Skin of body (tissue), 2 donors: ENCODE results near the gene CLCNKB. TPM values are rescaled to one million over a fixed set of nuclear protein-coding genes. Genes with fewer than 3 reads are reported as not detected.
"Not testable (repeated sequence)": the region's sequence is repeated elsewhere in the genome, so short reads cannot be mapped to it uniquely, and the experiment has no call there.

ENCODE experiments used
- DNase-seq: peaks from one replicate; lab custom pipeline; 2025; lab: John Stamatoyannopoulos, UW
- total RNA-seq: library from RNA; depleted of rRNA; stranded (reverse); fragments of >200 nt; gene quantifications from one replicate; pipeline ENCODE4 v1.2.3, GENCODE V29; 2014

The CLCNKB gene
- total RNA-seq, 1 donor from 2014 or later, result 0.20 TPM

DNA sequence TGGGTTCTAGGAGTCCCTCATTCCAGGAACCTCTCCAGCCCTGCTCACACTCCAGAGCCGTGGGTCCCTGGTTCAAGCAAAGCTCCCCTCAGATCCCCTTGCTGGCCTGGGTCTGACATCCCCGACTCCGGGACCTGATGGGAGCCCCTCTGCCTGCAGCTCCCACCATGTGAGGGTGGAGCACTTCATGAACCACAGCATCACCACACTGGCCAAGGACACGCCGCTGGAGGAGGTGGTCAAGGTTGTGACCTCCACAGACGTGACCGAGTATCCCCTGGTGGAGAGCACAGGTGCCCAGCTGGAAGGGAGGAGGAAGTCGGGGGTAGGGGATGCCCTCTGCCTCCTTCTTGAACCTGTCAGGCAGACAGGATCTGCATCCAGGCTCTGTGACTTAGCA is 12.0 kb upstream of the CLCNKB start:
- no peak for DNase-seq

DNA sequence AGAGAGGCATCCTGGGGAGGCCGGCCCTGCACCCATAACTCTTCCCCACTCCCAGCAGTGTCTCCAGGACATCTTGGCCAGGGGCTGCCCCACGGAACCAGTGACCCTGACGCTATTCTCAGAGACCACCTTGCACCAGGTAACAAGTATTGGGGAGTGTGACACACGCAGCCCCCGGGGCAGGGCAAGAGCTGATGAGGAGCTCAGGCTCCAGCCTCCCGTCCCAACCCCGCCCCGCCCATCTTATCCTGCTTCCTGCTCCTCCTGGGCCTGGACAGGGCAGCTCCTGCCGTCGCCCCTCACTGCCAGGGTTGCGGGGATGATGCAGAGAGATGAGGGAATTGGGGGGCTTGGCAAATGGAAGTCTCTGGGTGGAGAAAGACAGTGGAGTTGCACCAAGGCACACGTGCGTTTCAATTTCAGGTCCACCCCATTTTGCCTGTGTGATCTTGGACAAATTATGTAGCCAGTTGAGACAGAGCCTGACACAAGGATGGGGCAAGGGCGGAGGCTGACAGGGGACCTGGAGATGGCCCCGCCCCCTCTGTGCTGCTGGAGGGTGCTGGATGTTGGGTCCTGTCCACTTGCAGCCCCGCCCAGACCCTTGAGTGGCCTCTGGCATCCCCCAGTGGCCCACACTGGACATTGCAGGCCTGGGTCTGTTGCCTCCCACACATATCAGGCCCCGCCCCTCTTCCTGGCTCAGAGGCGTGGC is 11.0 kb upstream of the CLCNKB start:
- peak; percentile 16 for DNase-seq

DNA sequence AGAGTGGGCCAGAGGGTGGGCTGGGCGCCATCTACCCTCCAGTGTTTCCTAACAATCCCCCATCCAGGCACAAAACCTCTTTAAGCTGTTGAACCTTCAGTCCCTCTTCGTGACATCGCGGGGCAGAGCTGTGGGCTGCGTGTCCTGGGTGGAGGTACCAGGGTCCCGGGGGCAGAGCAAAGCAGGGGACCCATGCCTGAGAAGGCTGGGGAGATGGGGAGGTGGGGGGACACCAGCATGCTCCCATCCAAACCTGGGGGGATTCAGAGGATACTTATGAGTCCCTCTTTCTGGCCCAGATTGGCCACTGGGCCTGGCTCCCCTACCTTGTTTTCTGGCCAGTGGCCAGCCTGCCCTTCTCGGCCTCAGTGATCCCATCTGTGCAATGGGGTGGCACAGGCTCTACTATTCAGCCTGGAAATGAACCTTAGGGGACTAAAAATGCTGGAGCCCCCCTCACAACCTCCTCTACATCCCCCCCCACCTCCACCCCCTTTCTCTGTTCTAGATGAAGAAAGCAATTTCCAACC is 10.4 kb upstream of the CLCNKB start:
- DNase-seq, result not testable (repeated sequence)

DNA sequence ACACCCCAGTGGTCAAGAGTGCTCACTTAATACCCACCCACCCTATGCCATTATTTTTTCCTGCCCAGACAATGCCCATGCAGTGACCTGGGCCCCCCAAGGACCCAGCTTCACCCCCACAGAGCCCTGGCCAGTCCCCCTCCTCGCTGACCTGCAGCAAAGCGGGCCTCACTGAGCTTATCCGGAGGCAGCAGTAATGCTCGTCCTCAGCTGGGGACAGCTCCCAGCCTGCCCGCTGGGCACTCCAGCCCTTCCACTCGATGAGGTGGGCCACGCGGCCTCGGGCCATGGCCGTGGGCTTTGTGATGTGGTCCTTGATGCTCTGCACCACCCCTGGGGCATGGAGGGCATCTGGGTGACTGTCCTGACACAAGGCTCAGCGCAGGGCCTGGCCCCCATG is 7.1 kb upstream of the CLCNKB start:
- not testable (repeated sequence) for DNase-seq

DNA sequence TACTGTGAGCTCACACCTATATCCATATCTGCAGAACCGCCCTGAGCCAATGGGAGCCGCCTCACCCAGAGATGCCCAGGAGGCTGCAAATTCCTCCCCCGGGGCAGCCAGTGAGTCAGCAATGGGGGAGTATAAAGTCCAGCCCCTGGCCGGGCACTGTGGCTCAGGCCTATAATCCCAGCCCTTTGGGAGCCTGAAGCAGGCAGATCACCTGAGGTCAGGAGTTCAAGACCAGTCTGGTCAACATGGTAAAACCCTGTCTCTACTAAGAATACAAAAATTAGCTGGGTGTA is 5.0 kb upstream of the CLCNKB start:
- DNase-seq, result no peak

DNA sequence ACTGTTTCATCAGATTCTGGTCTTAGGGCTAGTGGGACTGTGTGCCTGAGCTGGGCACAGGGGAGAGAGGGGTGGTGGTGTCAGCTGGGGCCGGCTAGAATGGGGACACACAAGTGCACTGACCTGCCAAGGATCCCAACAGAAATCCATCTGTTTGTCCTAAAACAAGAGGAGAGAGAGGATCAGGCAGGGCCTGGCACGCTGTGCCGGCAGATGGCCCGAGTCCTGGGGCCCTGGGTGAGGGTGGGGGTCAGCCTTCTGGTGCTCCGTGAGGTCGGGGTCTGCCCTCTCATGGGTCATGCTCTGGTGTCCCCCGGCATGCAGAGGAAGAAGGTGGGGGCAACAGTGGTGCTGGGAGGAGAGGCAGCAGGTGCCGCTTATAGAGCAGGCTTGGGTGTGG is 3.7 kb upstream of the CLCNKB start:
- not testable (repeated sequence) for DNase-seq

DNA sequence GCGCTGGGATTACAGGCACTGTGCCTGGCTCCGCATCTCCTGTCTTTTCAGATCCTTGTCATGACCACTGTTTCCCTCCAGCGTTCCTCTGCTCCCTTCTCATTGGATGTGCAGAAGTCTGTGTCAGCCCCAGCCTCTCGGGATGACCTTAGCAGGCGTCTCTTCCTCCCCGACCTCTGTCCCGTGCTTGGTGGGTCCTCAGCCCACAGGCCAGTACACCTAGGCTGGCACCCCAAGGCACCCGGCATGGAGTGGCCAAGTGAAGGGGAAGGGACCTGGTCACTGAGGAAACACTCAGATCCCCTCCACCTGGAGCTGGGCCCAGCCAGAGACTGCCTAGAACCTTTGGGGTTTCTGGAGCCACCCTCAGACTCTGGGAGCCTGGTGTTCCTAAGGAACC is 2.4 kb upstream of the CLCNKB start:
- no peak for DNase-seq

DNA sequence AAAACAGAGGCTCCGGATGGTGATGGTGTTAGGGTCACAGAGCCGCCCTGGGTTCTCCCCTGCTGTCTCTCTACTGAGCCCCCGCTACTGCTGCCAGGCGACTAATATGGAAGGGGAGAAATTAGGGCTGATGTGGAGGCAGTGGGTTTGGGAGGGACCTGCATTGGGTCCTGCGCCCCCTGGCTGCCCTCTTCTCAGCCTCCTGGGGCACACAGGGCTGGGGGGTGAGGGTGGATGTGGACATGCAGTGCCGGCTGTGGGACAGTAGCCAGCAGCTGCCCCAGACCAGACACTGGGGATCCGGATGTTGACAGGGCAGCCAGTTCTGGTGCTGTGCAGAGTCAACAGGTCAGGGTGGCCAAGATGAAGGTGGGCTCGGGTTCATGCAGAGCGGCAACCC is 1.5 kb upstream of the CLCNKB start:
- DNase-seq, result no peak

DNA sequence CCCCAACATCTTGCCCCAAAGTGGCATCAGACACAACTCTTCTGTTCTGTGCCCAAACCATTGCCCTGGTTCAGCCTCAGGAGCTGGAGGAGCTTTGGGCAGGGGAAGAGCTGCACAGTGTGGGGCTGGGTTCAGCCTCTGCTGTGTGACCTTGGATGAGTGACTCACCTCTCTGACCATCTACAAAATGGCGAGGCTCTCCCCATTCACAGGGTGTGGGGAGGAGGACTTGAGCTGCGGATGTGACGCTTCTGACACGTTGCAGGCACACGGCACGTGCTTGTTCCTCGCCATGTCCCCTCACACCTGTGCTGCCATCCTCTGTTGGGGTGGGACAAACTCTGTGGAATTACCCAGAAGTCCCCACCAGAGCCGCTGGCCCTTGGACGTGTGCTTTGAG is 928 bp upstream of the CLCNKB start:
- not testable (repeated sequence) for DNase-seq

DNA sequence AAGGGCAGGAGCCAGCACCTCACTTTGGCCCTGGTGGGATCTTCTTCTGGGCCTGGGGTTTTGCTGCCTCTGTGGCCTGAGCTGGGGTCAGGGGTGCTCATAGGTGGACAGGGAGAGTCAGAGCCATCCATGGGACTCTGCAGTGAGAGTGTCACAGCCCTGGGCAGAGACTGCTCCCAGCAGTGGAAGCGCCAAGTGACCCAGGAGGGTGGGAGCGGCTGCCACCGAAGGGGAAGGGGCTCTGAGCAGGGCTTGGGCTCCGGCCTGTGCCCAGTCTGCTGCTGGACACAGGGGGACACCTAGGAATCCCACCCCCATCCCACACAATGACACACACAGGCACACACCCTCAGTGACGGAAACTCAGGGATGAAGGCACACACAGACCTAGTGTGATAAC is 368 bp downstream of the CLCNKB start:
- no peak for DNase-seq

DNA sequence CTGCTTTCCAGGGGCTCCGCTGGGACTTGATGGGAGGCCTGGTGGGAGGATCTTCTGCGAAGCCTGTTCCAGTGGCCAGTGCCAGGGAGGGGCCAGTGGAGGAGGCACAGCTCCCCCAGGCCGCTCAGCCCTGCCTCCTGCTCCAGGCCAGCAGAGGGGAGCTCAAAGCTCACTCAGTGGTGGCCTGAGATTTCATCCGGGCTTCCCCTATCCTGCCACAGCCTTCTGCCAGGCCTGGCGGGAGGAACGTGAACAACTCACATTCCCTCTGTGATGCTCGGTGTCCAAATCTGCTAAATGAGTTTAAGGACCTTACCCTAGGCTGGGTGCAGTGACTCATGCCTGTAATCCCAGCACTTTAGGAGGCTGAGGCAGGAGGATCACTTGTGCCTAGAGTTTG is 3.3 kb downstream of the CLCNKB start:
- DNase-seq, result no peak

DNA sequence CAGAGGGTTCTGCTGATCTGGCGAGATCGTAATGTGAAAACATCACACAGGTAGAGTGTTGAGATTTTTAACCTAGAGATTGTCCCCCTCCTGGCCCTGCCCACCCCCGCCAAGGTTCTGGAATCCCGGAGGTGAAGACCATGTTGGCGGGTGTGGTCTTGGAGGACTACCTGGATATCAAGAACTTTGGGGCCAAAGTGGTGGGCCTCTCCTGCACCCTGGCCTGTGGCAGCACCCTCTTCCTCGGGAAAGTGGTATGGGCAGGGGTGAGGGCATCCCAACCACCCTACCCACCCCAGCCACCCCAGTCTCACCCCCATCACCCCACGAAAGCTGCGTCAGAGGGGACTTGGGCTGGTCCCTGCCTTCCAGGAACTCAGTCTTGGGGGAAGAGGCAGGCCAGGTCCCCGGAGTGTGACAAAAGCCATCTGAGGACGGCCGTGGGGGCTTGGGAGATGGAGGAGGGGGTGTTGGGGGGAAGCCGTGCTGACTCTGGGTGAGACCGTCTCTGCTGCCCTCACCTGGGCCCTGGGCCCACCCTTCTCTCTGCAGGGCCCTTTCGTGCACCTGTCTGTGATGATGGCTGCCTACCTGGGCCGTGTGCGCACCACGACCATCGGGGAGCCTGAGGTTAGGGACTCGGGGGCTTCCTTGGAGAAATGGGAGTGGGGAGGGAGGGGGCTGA is 4.4 kb downstream of the CLCNKB start:
- no peak for DNase-seq

DNA sequence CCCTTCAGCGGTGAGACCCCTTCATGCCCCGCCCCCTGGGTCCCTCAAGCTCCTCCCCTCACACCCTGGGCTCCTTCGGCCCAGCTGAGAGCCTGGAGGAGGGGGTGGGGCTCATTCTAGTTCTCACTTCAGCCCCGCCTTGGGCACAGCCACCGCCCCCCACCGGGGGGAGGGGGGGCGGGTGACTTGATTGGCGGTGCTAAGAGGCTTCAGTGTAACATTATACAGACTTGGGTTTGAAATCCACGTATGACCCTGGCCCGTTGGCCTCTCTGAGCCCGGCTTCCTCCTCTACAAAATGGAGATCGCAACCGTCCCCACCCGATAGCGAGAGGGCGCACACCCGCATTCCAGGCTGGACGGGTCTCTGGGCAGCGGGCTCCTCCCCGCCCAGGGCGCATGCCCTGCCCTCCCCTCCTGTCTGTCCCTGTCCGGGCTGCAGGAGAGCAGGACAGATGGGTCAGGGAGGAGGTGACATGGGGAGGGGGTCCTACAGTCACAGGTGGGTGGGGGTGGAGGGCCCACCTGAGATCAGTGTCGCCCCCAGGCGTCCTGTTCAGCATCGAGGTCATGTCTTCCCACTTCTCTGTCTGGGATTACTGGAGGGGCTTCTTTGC is 5.1 kb downstream of the CLCNKB start:
- no peak for DNase-seq

DNA sequence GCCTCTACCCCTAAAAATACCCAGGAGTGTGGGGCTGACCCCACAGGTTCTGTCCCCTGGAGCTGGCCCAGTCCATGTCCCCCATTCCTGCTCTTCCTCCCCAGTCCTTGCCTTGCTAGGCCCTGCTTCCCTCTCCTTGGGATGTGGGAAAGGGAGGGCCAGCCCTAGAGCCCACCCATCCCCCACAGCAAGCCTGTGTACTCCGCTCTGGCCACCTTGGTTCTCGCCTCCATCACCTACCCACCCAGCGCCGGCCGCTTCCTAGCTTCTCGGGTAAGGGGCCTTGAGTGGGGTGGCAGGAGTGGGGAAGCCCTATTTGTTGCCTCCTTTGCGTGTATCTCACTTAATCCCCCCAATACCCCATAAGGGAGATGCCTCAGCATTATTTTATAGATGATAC is 6.7 kb downstream of the CLCNKB start:
- no peak for DNase-seq

DNA sequence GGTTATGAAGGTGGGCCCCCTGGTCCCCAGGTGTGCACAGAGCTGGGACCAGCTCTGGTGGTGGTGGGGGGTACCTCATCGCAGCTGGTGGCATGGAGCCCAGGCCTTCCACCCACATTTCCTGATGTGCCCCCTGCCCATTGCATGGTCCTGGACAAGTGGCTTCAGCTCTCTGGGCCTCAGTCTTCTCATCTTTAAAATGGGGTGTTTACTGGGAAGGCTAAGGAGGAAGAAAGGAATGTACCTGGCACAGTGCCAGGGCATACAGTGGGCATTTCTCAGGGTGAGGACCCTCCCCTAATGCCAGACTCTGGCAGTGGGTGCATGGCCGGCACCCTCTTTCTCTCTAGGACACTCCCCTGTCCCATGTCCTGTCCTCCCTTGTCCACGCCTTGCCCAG is 7.5 kb downstream of the CLCNKB start:
- no peak for DNase-seq

DNA sequence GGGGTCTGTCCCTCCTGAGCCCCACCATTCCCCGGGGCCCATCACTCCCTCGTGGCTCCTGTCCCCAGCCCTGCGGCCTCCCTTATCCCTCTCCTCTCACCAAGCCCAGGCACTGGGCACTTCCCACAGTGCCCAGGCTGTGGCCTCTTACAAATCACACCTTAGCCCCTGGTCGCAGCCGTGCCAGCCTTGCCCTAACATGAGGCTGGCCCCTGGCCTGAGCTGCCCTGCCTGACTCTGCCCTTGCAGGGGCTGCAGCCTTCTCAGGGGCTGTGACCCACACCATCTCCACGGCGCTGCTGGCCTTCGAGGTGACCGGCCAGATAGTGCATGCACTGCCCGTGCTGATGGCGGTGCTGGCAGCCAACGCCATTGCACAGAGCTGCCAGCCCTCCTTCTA is 8.4 kb downstream of the CLCNKB start:
- not testable (repeated sequence) for DNase-seq

DNA sequence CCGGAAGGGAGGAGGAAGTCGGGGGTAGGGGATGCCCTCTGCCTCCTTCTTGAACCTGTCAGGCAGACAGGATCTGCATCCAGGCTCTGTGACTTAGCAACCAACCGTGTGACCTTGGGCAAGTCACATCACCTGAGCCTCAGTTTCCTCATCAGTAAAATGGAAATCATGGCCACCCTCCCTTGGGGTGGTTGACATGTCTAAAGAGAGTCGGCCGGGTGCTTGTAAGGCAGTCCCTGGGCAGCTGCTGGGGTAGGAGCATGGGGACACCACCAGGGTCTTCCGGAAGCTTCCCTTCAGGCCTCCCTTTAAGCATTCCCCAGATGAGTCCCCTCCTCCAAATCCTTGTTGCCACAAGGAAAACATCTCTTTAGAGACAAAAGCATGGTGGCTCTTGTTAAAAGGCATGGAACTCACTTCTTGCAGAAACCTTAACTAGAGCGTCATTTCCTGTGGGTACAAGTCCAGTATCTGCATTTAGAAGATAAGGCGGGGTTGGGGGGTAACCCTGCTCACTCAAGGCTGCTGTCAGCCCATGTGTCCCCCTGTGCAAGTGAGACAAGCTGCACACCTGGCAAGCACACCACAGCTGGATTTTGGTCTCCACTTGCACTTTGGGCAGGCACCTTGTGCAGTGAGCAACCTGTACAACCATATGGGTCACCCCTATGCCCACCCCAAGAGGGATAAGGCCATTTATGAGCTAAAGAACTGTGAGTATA is 10.4 kb downstream of the CLCNKB start:
- no peak for DNase-seq

DNA sequence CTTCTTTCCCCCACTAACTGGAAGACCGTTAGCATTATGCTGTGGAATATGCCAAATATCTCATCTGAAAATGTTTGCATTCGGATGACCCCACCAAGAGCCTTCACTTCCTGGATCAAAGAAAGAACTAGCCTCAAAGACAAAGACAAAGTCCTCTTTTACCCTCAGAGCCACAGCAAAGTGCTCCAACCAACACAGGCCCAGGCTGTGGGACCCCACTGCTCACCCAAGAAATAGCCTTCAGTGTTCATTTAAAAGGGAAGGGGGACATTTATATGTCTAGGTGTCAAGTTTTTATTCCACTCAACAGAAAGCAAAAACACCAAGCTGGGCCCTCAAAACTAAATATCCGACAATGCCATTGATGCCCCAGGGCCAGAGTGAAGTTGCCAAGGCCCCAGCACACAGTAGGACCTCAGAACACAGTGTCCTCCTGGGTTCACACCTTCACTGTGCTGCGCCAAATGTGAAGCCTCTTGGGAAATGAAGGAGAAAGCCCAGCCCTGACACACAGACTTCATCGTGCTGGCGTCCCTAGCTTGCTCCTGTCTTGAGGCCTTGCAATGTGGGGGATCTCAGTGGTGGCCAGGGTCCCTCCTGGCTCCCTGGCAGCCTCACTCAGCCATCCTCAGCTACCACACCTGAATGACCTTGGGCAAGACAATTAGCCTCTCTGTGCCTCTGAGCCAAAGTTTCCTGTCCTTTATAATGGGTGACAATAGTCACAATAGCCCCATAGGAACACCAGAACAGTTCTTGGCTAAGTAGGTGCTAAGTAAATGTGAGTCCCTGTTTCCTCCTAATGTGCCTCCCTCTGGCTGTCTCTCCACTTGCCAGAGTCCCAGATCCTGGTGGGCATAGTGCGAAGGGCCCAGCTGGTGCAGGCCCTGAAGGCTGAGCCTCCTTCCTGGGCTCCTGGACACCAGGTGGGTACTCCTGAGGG is 11.3 kb downstream of the CLCNKB start:
- DNase-seq, result no peak

DNA sequence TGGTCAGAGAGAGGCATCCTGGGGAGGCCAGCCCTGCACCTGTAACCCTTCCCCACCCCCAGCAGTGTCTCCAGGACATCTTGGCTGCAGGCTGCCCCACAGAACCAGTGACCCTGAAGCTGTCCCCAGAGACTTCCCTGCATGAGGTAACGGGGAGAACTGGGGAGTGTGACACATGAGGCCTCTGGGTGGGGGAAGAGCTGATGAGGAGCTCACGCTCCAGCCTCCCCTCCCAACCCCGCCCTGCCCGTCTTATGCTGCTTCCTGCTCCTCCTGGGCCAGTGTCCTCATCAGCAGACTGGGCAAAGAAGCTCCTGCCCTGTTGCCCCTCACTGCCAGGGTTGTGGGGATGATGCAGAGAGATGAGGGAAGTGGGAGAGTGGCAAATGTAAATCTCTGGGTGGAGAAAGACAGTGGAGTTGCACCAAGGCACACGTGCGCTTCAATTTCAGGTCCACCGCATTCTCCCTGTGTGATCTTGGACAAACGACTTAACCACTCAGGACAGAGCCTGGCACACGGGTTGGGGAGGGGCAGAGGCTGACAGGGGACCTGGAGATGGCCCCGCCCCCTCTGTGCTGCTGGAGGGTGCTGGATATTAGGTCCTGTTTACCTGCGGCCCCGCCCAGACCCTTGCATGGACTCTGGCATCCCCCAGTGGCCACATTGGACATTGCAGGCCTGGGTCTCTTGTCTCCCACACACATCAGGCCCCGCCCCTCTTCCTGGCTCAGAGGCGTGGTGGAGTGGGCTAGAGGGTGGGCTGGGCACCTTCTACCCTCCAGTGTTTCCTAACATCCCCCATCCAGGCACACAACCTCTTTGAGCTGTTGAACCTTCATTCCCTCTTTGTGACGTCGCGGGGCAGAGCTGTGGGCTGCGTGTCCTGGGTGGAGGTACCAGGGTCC is 12.3 kb downstream of the CLCNKB start:
- DNase-seq, result peak; percentile 31

DNA sequence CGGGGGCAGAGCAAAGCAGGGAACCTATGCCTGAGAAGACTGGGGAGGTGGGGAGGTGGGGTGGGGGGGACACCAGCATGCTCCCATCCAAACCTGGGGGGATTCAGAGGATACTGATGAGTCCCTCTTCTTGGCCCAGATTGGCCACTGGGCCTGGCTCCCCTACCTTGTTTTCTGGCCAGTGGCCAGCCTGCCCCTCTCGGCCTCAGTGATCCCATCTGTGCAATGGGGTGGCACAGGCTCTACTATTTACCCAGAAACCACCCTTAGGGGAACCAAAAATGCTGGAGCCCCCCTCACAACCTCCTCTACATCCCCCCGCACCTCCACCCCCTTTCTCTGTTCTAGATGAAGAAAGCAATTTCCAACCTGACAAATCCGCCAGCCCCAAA is 12.9 kb downstream of the CLCNKB start:
- DNase-seq, result not testable (repeated sequence)
